Upper lobe of left lung (tissue), 6 donors: ENCODE data around the gene DICER1. TPM values are rescaled to one million over a fixed set of nuclear protein-coding genes. Genes with fewer than 3 reads are reported as not detected.

Experiments used
- ATAC-seq, 2 donors: fragments of 200-7000 bp; cut with Tn5 transposase; one replicate each; pipeline ENCODE4 v1.9.1; 2022; ENCODE audit warnings: mild to moderate bottlenecking in 2 of 2, moderate library complexity in 2 of 2; ENCODE audit not compliant: low FRiP score in 2 of 2
- DNase-seq, 2 donors: peaks; one replicate each; pipeline ENCODE4 v3.0.0-alpha.2; 2019 to 2020
- H3K27ac ChIP-seq, 4 donors: fragments of 200-600 bp; sonication (generic); one replicate each; pipeline ENCODE4 v1.5.1; 2016 to 2019
- H3K27me3 ChIP-seq, 4 donors: fragments of 200-600 bp; sonication (generic); one replicate each; pipeline ENCODE4 v1.5.1; 2017 to 2019
- H3K36me3 ChIP-seq, 4 donors: fragments of 200-600 bp; sonication (generic); one replicate each; pipeline ENCODE4 v1.5.1; 2016 to 2019
- H3K4me1 ChIP-seq, 4 donors: fragments of 200-600 bp; sonication (generic); one replicate each; pipeline ENCODE4 v1.5.1; 2018 to 2019
- H3K4me3 ChIP-seq, 4 donors: fragments of 200-600 bp; sonication (generic); one replicate each; pipeline ENCODE4 v1.5.1; 2017 to 2019; ENCODE audit warnings: mild to moderate bottlenecking in 2 of 4, moderate library complexity in 1 of 4
- H3K9me3 ChIP-seq, 4 donors: fragments of 200-600 bp; sonication (generic); one replicate each; pipeline ENCODE4 v1.5.1; 2018 to 2019
- CTCF ChIP-seq, 6 experiments: fragments of 450-650 bp in 4 of 6; fragments of 200-600 bp in 2 of 6; sonication (generic) in 2 of 6; IDR thresholded peaks; one replicate each; pipeline ENCODE4 v1.5.1; 2016 to 2019; ENCODE audit warnings: antibody characterized with exemption in 6 of 6
- EP300 ChIP-seq, 4 donors: sonication (generic); formaldehyde crosslinking; IDR thresholded peaks; one replicate each; pipeline ENCODE4 v1.5.1; 2017; ENCODE audit warnings: antibody characterized with exemption in 4 of 4, control low read depth in 2 of 4
- POLR2A ChIP-seq, 4 donors: fragments of 450-650 bp; IDR thresholded peaks; one replicate each; pipeline ENCODE4 v1.5.1; 2016 to 2017; ENCODE audit warnings: antibody characterized with exemption in 4 of 4, mild to moderate bottlenecking in 2 of 4
- POLR2AphosphoS5 ChIP-seq, 2 donors: sonication (generic); formaldehyde crosslinking; IDR thresholded peaks; one replicate each; pipeline ENCODE4 v1.5.1; 2017; ENCODE audit warnings: antibody characterized with exemption in 2 of 2
- WGBS, 2 donors: methylation state at CpG; one replicate each; pipeline ENCODE4 v1.1.5; 2017 to 2018; 5-methylcytosine and 5-hydroxymethylcytosine counted together
- total RNA-seq, 6 donors: library from RNA; depleted of rRNA in 4 of 6; stranded (reverse); fragments of >200 nt in 4 of 6; gene quantifications; one replicate each; pipeline versions ENCODE4 v1.1.0 to v1.2.1, GENCODE V29; 2016 to 2021
- donor health status: DM: no; HTN: no; CAD: no; lungs with moderate emphysema.
- donor health status: DM: no; HTN: yes; CAD: no; lungs with severe emphysema.

DICER1 gene
- total RNA-seq, 6 donors from 2014 or later, result 57.7 to 106 (median 75.1) TPM

DNA sequence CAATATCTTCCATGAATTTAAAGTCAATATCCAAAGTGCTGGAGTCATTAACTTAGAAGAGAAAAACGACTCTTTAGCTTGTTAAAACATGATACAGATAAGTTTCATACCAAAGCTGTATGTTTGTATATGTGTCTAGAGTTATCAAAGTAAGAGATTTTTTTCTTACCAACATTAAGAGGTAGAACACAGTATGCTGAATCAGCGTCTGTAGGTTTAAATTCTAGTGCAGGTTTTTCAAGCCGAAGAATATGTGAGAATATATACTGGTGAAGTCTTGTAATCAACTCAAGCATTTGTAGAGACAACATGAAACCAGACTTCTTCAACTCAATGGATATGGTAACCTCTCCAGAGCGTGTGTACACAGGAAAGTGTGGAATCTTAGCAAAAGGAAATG is 49.6 kb downstream of the DICER1 start:
- Histone ChIP-seq H3K27ac (no peak overlapping the region), H3K36me3 (peaks cover 46 to 98% (median 73%) of the 10 kb centered on the region in 4 donors), H3K27me3 (no peaks in the 10 kb centered on the region), H3K4me1 (no peaks in the 10 kb centered on the region), H3K4me3 (no peak overlapping the region), H3K9me3 (no peaks in the 10 kb centered on the region)
- ATAC-seq (no peak), DNase-seq (no peak)
- TF ChIP-seq CTCF (IDR thresholded peaks at IDR 0.05), result no peak
- 92 to 94% methylated on average over 4 of the region's 4 CpGs for WGBS, 2 donors

DNA sequence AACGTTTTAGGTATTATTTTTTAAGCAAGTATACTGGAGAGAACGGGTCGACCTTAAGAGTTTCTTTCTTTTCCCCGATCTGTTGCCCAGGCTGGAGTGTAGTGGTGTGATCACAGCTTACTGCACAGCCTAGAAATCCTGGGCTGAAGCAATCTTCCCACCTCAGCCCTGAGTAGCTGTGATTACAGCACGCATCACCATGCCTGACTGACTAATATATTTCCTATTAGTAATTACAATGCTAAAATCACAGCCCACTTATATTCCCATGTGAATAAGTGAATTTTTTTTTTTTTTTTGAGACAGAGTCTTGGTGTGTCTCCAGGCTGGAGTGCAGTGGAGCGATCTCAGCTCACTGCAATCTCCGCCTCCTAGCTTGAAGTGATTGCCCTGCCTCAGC is 50.4 kb downstream of the DICER1 start:
- peaks cover 51 to 100% (median 79%) of the 10 kb centered on the region in 4 donors for H3K36me3 ChIP-seq
- DNase-seq (no peak), ATAC-seq (no peak)
- no peaks in the 10 kb centered on the region for H3K4me1 ChIP-seq
- H3K4me3 ChIP-seq, result no peak overlapping the region
- TF ChIP-seq POLR2AphosphoS5 (IDR thresholded peaks at IDR 0.05), result no peak
- no peak for TF ChIP-seq EP300 (IDR thresholded peaks at IDR 0.05)
- no peak for TF ChIP-seq POLR2A (IDR thresholded peaks at IDR 0.05)
- no peak for TF ChIP-seq CTCF (IDR thresholded peaks at IDR 0.05)
- 91 to 95% methylated on average over 7 of the region's 7 CpGs for WGBS, 2 donors
- no peaks in the 10 kb centered on the region for H3K9me3 ChIP-seq
- no peak overlapping the region for H3K27ac ChIP-seq
- H3K27me3 ChIP-seq, result no peaks in the 10 kb centered on the region

DNA sequence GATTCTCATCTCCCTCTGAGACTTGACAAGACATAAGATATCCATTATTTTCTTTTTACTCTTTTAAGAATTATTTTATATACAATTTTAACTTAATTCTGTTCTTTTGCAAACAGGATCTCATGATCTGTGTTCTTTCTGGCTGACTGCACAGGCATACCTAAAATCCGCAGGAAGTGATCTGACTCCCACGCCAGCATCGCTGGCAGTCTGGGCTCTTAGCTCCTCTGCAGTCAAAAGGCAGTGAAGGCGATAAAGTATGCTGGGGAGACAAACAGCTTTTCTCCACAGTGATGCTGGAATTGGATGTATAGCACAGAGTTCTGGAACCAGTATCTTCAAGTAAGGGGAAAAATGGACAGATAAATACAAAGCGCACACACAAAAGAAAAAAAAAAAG is 52.4 kb downstream of the DICER1 start:
- TF ChIP-seq CTCF (IDR thresholded peaks at IDR 0.05), result no peak
- Histone ChIP-seq H3K27ac (no peak overlapping the region), H3K4me1 (peaks cover 0 to 8% (median 5%) of the 10 kb centered on the region in 4 donors), H3K9me3 (no peaks in the 10 kb centered on the region), H3K27me3 (no peaks in the 10 kb centered on the region), H3K36me3 (peaks cover 43 to 97% (median 74%) of the 10 kb centered on the region in 4 donors), H3K4me3 (no peak overlapping the region)
- no peak for ATAC-seq
- DNase-seq, result no peak
- WGBS, 2 donors, result 95 to 96% methylated on average over 5 of the region's 5 CpGs

- DNase-seq (no peak), ATAC-seq (no peak)
- TF ChIP-seq EP300 (IDR thresholded peaks at IDR 0.05) (no peak), POLR2A (IDR thresholded peaks at IDR 0.05) (no peak), POLR2AphosphoS5 (IDR thresholded peaks at IDR 0.05) (no peak), CTCF (IDR thresholded peaks at IDR 0.05) (no peak)
- no peak overlapping the region for H3K27ac ChIP-seq
- WGBS, 2 donors, result 85 to 87% methylated on average over 5 of the region's 5 CpGs
- no peak overlapping the region for H3K4me3 ChIP-seq
- H3K9me3 ChIP-seq, result no peaks in the 10 kb centered on the region
- H3K4me1 ChIP-seq, result peaks cover 0 to 18% (median 13%) of the 10 kb centered on the region in 4 donors
- H3K27me3 ChIP-seq, result no peaks in the 10 kb centered on the region
- H3K36me3 ChIP-seq, result peaks cover 32 to 78% (median 57%) of the 10 kb centered on the region in 4 donors
Measured at GRCh38 chr14:95102680-95103044, 54.7 kb downstream of the DICER1 start.

DNA sequence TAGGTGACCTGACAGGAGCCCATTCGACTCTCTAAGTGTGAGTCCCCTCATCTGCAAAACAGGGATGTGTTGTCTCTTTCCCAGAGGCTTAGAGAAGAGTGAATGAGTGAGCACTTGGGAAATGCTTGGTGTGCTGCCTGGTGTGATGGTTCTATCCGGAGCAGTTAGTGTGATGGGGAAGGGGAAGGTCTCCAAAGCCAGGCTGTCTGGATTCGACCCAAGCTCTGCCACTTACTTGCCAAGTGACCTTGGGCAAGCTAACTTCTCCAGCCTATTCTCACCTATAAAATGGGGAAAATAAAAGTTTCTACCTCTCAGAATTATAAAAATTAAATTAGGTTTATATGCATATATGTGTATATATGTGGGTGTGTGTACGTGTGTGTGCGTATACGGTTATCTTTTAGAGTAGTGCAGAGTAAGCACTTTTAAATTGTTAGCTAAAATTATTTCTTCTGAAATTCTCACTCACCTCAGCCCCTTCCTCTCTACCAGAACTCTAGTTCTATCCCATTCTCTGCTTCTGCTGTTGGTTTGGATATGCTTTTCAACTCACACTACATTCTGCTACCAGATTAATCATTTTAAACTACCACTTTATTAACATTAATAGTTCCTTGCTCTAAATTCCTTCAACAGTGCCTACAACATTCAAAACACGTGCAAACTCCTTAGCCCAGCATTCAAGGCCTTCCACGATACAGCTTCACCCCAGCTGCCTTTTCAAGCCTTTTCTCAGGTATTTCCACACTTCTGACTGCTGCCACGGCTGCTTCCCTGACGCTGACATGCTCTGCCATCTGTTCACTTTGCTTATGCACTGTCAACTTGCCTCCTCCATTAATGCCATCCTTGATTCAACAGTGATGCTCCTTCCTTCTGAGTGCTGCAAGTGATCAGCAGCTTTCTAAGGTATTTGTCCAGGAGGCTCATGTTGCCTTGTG is 55.3 kb downstream of the DICER1 start:
- Histone ChIP-seq H3K27ac (no peak overlapping the region), H3K4me3 (no peak overlapping the region), H3K36me3 (peaks cover 25 to 71% (median 51%) of the 10 kb centered on the region in 4 donors), H3K4me1 (peaks cover 0 to 20% (median 13%) of the 10 kb centered on the region in 4 donors), H3K27me3 (no peaks in the 10 kb centered on the region), H3K9me3 (no peaks in the 10 kb centered on the region)
- 91% methylated on average over 10 of the region's 10 CpGs for WGBS, 2 donors
- TF ChIP-seq EP300 (IDR thresholded peaks at IDR 0.05) (no peak), CTCF (IDR thresholded peaks at IDR 0.05) (no peak), POLR2AphosphoS5 (IDR thresholded peaks at IDR 0.05) (no peak), POLR2A (IDR thresholded peaks at IDR 0.05) (no peak)
- DNase-seq, result no peak
- ATAC-seq, result no peak
